Measurements from ENCODE around the gene APOL3.
"Not testable (repeated sequence)": the region's sequence is repeated elsewhere in the genome, so short reads cannot be mapped to it uniquely, and the experiment has no call there.

Gene APOL3

GRCh38 chr22:36162127-36163034 lies 1.8 kb upstream of the APOL3 start:
- in situ Hi-C loops (cut with HindIII; ENCODE audit: low sequenced_read_pairs): loop anchor here (5.0 kb wide), 1 partner anchor 80 kb away; no protein-coding TSS in a partner anchor

- in situ Hi-C loops (cut with HindIII; ENCODE audit: low sequenced_read_pairs): loop anchor here (5.0 kb wide), 1 partner anchor 81 kb away; no protein-coding TSS in a partner anchor
These were observed 1.2 kb upstream of the APOL3 start for GRCh38 chr22:36161793-36162126.

DNA sequence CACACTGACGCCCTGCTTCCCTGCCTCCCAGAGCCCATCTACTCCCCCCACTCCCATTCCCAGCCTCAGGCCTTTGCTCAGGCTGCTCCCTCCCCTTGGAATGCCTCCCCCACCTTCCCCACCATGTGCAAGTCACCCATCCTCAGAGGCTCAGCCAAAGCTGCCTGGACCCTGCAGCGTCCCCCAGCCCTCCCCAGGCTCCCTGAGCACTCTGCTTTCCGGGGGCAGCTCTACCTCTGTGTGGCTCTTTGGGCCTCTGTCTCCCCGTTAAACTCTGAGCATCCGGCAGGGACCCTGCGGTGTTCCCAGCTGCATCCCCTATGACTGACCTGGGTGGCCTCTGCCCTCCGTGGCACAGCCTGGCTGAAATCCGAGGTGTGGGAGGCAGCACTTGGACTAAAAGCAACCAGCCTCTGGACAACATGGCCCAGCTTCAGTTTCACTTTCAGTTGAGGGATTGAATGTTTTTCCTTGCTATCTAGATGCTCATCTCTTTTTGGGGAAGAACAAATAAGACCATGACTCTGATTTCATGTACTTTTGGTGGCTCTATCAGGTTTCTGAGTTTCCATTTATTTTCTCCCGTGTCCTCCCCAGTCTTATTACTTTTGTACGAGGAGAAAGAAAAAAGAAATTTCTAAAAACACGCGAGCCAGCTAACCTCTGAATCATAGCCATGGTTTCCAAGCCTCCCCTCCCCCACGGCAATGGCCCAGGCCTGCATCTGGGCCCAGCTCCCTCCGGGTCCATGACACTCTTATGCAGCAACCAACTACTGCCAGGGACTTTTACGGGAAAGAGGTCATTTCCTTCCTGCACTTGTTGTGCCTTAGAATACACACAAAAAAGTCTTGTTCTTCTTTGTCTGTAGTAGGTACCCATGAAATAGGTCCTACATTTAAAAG lies 3.8 kb downstream of the APOL3 start:
- in situ Hi-C loops (cut with HindIII; ENCODE audit: low sequenced_read_pairs): no loop called here

- in situ Hi-C loops (cut with HindIII; ENCODE audit: low sequenced_read_pairs): no loop called here
These were observed 4.4 kb downstream of the APOL3 start for GRCh38 chr22:36156119-36156514.

- in situ Hi-C loops (cut with HindIII; ENCODE audit: low sequenced_read_pairs): no loop called here
These were observed 4.9 kb downstream of the APOL3 start for GRCh38 chr22:36155702-36156101.

DNA sequence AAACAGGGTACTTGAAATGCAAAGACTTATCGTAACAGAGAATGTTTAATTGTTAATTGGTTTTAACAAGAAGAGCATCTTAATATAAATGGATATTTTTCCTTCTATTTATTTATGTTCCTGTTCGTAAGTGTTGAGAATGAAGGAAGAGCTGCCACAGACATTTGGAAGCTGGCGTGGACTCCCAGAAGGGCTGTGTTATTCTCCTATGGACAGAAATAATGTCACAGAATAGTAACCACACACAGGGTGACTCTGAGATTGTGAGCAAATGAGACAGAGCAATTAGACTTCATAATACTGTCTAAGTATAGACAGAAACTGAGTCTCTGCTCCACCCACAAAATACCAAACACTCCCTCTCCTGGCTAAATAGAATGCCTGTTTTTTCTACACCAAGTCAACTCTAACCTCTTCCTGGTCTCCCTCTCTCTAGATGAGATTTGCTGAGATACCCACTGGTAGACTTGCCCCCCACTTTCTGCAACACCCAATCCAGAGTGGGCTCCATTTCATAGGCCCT lies 6.1 kb downstream of the APOL3 start:
- in situ Hi-C loops (cut with HindIII; ENCODE audit: low sequenced_read_pairs): no loop called here

GRCh38 chr22:36153501-36154422 lies 6.8 kb downstream of the APOL3 start:
- in situ Hi-C loops (cut with HindIII; ENCODE audit: low sequenced_read_pairs): no loop called here

GRCh38 chr22:36152821-36153220 lies 7.7 kb downstream of the APOL3 start:
- in situ Hi-C loops (cut with HindIII; ENCODE audit: low sequenced_read_pairs): not testable (repeated sequence)

GRCh38 chr22:36152088-36152487 lies 8.5 kb downstream of the APOL3 start:
- in situ Hi-C loops (cut with HindIII; ENCODE audit: low sequenced_read_pairs): no loop called here

GRCh38 chr22:36151006-36151595 lies 9.5 kb downstream of the APOL3 start:
- in situ Hi-C loops (cut with HindIII; ENCODE audit: low sequenced_read_pairs): no loop called here

DNA sequence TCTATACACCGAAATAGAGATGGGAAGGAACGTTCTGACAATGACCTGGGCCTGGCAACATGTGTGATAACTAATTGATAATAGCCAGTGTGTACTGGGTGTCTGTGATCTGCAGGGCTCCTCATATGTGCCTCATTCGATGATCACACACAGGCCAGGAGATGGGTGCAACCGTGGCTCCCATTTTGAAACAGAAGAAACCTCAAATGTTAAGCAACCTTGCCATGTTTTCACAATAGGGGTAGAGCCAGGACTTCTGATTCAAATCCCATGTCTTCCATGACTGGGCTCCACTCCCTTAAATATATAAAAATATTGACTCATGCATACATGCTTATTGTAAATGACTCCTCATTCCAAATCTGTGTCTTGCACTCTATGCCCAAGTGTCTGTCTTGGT lies 11.1 kb downstream of the APOL3 start:
- in situ Hi-C loops (cut with HindIII; ENCODE audit: low sequenced_read_pairs): no loop called here

GRCh38 chr22:36148411-36148810 lies 12.1 kb downstream of the APOL3 start:
- in situ Hi-C loops (cut with HindIII; ENCODE audit: low sequenced_read_pairs): no loop called here

DNA sequence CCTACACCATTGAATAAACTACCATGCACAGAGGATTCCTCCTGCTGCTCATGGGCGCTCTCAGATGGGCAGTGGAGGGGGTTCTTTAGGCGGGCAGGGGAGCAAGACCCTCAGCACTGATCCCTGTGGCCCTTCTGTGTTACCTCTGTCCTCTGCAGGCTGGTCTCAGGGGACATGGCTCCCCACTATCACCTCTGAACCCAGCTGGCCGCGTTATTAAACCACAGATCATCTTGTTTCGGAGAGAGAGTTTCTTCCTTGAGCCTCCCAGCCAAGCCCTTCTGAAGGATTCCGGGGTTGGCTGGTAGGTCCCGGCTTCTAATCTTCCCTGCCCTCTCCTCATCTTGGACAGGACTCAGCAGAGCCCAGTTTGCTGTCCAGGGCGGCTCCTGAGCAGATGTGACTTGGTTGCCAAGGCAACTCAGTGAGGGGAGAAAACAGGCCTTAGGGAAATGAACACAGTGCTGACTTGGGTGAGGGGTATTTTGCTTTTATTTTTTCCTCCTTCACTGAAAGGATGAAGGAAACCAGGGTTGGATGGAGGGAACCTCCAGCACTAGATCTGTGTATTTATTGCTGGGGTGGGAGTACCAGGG lies 13.3 kb downstream of the APOL3 start:
- in situ Hi-C loops (cut with HindIII; ENCODE audit: low sequenced_read_pairs): no loop called here

GRCh38 chr22:36145881-36146280 lies 14.7 kb downstream of the APOL3 start:
- in situ Hi-C loops (cut with HindIII; ENCODE audit: low sequenced_read_pairs): no loop called here

DNA sequence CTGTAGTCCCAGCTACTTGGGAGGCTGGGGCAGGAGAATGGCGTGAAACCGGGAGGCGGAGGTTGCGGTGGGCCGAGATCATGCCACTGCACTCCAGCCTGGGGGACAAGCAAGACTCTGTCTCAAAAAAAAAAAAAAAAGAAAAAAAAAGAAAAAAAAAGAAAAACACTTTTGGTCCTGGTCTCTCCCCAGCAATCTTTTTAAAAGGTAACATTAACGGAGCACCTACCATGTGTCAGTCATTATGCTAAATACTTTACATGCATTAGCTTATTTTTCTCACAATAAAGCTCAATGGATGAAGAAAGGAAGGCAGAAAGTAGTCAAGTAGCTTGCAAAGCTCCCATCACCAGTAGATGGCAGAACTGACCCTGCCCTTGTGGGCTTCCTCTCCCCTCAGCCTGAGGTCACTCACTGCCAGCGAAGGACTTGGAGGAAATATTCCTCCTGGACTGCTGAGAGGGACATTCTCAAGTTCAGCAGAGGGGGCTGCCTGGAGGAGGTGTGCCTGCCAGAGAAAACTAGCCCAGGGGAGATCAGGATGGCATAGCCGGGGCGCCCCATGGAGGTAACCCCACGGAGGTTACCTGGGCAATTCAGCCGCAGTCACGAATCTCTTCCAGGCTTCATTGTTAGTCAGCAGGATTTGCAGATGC lies 15.5 kb downstream of the APOL3 start:
- in situ Hi-C loops (cut with HindIII; ENCODE audit: low sequenced_read_pairs): no loop called here

DNA sequence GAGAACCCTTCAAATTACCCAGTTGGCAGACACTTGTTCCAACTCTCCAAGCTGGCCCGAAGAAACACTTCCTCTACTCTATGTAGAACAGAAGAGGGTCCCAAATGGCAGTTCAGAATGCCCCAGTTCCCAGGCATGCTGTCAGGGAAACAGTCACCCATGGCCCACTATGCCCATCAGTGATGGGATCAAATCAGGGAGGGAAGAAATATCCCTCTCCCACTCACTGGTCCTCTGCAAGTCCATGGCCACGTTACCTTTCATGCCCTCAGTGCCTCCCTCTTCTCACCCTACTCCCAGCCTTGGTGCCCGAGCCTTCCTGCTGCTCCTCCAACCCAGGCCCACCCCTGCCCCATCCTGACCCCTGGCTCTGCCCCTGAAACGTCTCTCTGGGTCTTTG lies 16.6 kb downstream of the APOL3 start:
- in situ Hi-C loops (cut with HindIII; ENCODE audit: low sequenced_read_pairs): no loop called here

DNA sequence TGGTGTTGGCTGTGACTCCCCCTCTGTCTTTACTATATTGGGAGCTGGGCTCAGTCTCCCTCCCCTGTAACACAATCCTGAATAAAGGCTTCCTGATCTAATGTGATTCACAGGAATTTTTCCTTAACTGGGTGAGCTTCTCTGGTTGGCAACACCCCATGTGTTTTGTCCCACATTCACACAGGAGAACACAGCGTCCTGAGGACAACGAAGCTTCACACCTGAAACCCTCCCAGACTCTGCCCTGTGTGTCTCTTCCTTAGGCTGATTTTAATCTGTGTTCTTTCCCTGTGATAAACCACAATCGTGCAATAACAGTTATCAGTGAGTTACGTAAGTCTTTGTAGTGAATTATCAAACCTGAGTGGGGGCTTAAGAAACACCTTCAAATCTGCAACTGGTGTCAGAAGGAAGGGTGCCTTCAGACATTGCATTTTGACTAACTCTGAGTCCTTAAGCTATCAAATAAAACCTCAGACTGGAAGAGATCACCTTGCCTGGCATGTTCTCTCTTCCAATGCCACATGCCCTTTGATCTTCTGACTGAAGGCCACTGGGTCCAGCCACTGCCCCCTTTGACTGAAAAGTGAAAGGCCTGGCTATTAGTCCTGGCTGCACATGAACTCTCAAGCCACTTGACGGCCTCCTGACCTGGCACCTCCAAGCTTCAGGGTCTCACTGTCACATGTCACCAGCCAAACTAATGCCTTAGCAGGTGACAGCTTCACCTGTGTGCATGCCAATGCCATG lies 17.3 kb downstream of the APOL3 start:
- in situ Hi-C loops (cut with HindIII; ENCODE audit: low sequenced_read_pairs): no loop called here

- in situ Hi-C loops (cut with HindIII; ENCODE audit: low sequenced_read_pairs): no loop called here
These were observed 19.1 kb downstream of the APOL3 start for GRCh38 chr22:36141481-36141880.
